HG02938 (cell line): ENCODE results near the gene ABCG5.

Experiments used
- ATAC-seq: cut with Tn5 transposase; IDR thresholded peaks from one replicate; pipeline ENCODE4 v1.9.1; 2021; ENCODE audit warnings: mild to moderate bottlenecking, moderate library complexity; ENCODE audit not compliant: unreplicated experiment

Gene ABCG5

DNA sequence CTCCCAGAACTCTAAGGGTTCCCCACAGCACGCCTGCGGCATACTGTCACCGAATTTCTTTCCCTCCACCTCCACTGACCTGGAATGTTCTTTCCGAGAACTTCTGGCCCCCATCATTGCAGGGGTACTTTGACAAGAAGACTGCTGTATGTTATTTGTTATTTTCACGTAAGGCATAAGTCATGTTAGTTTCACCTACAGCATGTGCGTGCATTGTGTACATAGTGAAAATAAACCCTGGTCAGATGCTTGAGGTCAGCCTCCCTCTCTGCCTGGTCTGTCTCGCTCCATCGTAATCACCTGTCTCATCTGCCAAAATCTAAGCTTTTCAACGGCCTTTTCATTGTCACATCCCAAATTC, 4.2 kb upstream of the ABCG5 start:
- ATAC-seq: no peak

DNA sequence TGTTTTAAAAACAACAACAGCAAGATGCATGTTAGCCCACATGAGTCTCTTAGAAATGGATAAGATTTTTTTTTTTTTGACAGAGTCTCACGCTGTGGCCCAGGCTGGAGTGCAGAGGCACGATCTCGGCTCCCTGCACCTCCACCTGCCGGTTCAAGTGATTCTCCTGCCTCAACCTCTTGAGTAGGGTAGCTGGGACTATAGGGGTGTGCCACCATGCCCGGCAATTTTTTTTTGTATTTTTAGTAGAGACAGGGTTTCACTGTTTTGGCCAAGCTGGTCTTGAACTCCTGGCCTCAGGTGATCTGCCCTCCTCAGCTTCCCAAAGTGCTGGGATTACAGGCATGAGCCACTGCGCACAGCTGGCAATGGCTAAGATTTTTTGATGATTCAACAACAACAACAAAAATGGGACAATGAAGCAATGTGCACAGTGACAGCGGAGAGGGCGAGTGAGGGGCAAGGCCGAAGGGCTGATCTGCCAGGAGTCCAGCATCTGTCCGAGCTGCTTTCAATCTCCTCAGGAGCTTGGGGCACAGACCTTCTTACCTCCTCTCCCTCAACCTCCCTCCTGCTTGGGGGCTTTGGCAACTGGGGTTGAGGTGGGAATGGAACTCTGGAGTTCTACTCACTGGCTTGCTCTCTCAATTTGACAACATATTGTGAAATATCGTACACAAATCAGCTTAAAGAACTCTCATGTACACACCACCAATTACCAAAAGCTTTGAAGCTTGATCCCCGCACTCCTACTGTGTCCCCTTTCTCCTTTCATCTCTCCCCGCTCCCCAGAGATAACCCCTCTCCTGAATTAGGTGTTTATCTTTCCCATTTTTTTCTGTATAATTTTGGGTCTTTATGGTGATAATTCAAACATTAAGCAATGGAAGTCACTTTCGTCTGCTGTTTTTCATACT, 3.6 kb upstream of the ABCG5 start:
- ATAC-seq: no peak

DNA sequence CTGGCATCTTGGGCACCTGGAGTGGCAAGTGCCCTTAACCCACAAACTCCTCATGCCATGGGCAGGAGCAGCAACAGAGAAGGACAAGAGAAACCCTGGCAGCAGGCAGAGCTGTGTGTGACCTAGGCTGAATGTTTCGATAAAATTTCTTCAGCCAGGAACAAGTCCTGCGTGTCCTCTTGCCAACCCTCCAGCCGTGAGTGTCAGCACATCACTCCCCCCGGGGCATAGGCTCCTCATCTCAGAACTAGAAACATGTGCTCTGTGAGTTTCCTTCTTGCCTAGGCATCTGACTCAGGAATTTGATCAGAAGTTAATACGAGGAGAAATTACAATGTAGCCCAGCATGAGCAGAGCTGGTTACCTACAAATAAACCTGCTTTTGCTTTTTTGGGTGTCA, 2.3 kb upstream of the ABCG5 start:
- no peak for ATAC-seq

DNA sequence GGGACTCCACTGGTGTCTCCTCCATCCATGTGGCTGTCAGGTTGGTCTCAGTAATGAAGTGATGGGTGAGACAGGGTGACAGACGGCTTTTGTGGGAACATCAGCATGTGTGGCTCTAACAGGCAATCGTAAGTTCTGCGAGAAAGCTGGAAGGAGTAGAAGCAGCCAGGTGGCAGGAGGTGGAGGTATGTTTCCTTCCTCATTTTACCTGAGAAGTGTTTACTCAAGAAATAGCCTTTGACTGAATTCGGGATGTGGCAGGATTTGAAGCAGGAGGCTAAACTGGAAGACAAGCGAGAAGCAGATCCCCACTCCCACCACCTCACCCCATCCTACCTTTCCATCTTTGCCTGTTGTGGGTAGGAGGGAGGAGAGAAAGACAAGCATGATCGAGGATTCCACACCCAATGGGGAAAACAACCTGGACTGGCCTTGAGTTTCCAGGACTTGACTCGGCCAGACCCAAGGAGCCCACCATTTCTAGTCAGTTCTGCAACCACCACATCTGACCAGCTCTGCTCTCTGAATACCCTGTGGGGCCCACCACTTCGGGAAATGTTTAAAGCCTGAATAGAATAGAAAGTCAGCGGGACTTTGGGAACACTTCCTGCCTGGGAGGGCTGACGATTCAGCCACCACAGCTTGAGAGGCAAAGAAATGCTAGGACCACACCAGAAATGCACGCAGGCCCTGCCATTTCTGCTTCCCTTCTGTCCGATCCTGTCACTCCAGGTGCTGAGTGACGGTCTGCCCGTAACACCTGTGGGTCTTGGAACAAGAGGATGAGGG, 1.3 kb upstream of the ABCG5 start:
- no peak for ATAC-seq

DNA sequence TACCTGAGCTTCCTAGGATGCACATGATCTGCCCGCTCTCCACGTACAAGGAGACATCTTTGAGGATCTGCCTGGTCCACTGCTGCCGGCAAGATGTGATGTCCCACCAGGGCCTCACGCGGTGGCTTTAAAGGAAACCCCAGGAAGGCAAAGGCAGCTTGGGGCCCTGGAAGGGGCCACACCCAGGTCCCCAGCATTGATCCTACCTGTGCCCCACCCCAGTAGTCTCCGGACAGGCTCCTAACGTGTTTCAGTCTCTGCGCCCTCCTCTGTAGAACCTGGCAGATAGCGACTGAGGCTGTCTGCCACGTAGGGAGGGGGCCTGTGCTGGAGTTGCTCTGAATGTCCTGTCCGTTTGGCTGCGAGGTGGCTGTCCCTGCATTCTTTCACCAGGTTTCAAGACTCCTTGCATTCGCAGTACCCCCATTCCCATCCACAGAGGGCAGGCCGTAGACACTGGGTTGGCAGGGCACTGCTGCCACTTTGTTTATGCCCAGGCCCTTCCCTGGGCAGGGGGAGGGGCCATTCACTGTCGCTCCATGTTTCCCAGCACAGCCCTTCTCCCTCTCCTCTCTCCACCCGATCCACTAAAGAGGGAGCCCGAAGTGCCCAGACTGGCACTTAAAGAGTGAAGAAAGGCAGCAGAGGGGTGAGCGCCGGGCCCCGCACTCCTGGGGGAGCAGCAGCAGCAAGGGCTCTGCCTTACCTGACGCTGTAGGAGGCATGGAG, 644 bp downstream of the ABCG5 start:
- no peak for ATAC-seq

GRCh38 chr2:43837033-43837432, 1.6 kb downstream of the ABCG5 start:
- no peak for ATAC-seq

DNA sequence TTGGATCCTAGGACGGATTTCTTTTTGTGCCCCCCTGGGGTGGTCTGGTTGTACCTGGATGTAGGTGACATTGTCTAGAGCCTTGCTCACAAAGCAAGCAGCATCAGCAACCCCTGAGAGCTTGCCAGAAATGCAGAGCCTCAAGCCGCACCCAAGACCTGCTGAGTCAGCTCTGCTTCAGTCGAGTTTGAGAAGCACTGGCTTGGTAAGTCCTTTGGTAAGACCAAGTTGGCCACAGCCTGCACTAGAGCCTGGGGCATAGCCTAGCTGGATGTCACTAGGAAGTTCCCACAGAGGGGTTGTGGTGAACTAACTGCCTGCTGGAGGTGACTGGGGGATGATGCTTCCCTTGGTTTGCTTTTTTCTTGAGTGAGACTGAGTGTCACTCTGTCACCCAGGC, 6.2 kb downstream of the ABCG5 start:
- no peak for ATAC-seq

GRCh38 chr2:43831543-43832294, 6.9 kb downstream of the ABCG5 start:
- no peak for ATAC-seq

DNA sequence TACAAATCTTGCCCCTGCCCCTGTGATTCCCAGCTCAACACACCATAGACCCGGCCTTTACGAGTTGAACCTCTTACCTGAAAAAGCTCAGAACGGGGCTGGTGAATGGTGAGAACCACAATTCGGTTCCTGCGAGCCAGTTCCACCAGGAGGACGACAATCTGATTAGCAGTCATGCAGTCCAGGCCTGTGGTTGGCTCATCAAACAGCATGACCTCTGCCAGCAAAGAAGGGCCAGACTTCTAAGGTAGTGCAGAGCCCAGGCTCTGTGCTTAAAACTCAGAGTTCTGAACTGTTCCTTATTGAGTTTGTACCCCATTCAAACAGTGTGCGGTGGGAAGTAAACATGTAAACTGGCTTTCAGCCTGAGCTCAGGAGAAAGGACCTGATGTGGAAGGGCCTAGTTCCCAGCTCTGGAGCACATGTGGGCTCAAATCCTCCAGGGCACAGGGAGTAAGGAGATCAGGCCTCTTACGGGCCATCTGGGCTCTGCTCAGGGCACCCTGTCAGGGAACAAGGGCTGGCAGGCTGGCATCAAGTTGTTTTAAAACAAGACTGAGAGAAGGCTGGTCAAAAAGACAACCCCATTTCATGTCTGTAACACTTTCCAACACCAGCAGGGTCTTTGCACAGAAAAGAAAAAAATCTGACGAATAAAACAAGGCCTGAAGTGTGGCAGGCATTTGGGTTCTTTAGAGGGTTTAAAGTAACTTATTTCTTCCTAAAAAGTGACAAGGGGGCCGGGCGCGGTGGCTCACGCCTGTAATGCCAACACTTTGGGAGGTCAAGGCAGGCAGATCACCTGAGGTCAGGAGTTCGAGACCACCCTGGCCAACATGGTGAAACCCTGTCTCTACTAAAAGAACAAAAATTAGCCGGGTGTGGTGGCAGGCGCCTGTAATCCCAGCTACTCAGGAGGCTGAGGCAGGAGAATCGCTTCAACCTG, 12.1 kb downstream of the ABCG5 start:
- ATAC-seq: no peak

- ATAC-seq: no peak
Observed at GRCh38 chr2:43825841-43826240, 12.8 kb downstream of the ABCG5 start.

- no peak for ATAC-seq
Observed at GRCh38 chr2:43824951-43825493, 13.6 kb downstream of the ABCG5 start.

- no peak for ATAC-seq
Observed at GRCh38 chr2:43824512-43824911, 14.1 kb downstream of the ABCG5 start.

- ATAC-seq: no peak
Observed at GRCh38 chr2:43823751-43824150, 14.9 kb downstream of the ABCG5 start.

DNA sequence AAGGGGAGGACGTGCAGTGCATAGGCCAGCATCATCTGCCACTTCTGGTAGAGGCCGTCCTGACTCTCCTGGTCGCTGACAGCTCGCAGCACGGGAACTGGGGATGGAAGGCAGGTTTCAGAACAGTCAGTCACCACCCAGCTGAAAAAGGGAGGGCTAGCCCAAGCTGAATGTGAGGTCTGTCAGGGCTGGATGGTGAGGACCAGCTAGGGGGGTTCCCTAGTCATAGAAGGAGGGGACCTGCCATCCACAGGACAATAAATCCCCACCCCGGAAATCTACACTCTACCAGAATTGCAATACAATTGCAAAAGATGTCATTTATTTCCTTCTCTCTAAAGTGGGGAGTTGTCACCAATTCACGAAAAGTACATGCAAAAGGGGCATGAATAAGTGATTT, 15.8 kb downstream of the ABCG5 start:
- no peak for ATAC-seq

- no peak for ATAC-seq
Observed at GRCh38 chr2:43819491-43820163, 19.0 kb downstream of the ABCG5 start.

GRCh38 chr2:43818761-43819160, 19.9 kb downstream of the ABCG5 start:
- no peak for ATAC-seq

DNA sequence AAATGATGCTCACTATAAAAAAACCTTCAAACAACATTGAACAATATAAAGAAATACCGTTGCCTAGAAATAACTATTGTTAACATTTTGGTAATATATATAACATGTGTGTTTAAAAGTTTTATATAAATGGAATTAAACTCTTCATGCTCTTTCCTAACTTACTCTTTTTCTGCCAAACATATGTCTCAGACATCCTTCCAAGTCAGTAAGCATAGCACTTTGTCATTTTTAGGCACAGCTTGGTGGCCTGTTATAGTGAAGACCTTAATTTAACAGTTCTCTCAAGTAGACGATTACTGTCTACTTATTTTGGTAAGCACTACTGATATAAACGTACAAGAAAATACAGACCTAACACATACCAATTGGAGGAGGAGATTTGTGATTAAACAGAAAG, 23.9 kb downstream of the ABCG5 start:
- ATAC-seq: no peak

DNA sequence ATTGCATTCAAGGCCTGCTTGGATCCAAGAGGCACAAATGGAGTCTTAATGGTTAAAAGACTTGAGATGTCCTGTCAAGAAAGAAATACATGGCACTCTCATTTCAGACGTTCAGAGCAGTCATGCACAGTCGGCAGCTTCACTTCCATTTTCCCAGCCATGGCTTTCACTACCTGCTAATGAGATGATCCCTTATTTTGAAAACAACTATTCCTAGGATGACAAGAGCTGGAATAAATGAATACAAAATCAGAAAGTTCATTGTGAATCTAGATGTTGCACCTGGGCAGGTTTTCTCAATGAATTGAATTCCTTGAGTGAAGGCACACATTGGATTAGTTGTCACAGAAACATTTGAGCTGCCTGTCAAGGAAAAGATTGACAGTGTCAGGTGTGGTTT, 25.7 kb downstream of the ABCG5 start:
- ATAC-seq: no peak

DNA sequence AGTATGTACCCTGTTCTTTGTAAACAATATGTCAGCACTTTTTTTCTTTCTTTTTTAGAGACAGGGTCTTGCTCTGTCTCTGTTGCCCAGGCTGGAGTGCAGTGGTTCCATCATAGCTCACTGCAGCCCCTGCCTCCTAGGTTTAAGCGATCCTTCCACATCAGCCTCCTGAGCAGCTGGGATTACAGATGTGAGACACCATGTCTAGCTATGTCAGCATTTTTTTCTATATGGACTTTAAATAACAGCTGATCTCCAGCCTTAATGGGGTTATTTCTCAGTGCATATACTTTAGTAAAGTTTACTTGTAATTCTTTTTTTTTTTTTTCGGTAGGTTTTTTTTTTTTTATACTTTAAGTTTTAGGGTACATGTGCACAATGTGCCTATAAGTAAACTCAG, 26.6 kb downstream of the ABCG5 start:
- ATAC-seq: no peak
